SK-N-SH treated with all-trans-retinoic acid at 6 μM for 48 hours (cell line): ENCODE data around the gene CLVS2.

Experiments
- ATAC-seq: fragments of 200-7000 bp; cut with Tn5 transposase; 3 replicates; pipeline ENCODE4 v1.9.1; 2020; ENCODE audit warnings: mild to moderate bottlenecking, moderate library complexity
- ARNTL ChIP-seq: fragments of 450-650 bp; formaldehyde crosslinking; IDR thresholded peaks from 2 replicates; pipeline ENCODE4 v1.5.0; 2020; ENCODE audit warnings: low read depth, mild to moderate bottlenecking, moderate library complexity, borderline replicate concordance
- BACH2 ChIP-seq: fragments of 250-450 bp; sonication (Bioruptor Pico); IDR thresholded peaks from 2 replicates; pipeline ENCODE4 v1.9.0; 2021; ENCODE audit warnings: mild to moderate bottlenecking, borderline replicate concordance
- ESRRG ChIP-seq: fragments of 250-450 bp; sonication (Bioruptor Pico); IDR thresholded peaks from 2 replicates; pipeline ENCODE4 v1.6.1; 2021; ENCODE audit warnings: mild to moderate bottlenecking
- GLIS3 ChIP-seq: fragments of 250-450 bp; sonication (Bioruptor Pico); IDR thresholded peaks from 2 replicates; pipeline ENCODE4 v1.5.0; 2020; ENCODE audit warnings: mild to moderate bottlenecking, moderate library complexity
- ISL1 ChIP-seq: fragments of 250-450 bp; sonication (Bioruptor Pico); IDR thresholded peaks from 2 replicates; pipeline ENCODE4 v2.1.2; 2022; ENCODE audit warnings: mild to moderate bottlenecking, moderate library complexity
- OSR1 ChIP-seq: fragments of 250-450 bp; sonication (Bioruptor Pico); IDR thresholded peaks from 2 replicates; pipeline ENCODE4 v1.8.0; 2022; ENCODE audit warnings: moderate library complexity, mild to moderate bottlenecking, inconsistent platforms
- PPARA ChIP-seq: fragments of 250-450 bp; sonication (Bioruptor Pico); IDR thresholded peaks from 2 replicates; pipeline ENCODE4 v1.5.0; 2020; ENCODE audit warnings: mild to moderate bottlenecking, borderline replicate concordance
- RARB ChIP-seq: fragments of 250-450 bp; sonication (Bioruptor Pico); IDR thresholded peaks from 2 replicates; pipeline ENCODE4 v1.8.0; 2021; ENCODE audit warnings: mild to moderate bottlenecking, moderate library complexity
- SNAI2 ChIP-seq: fragments of 250-450 bp; sonication (Bioruptor Pico); IDR thresholded peaks from 2 replicates; pipeline ENCODE4 v1.5.0; 2020; ENCODE audit warnings: mild to moderate bottlenecking, moderate library complexity
- TCF4 ChIP-seq: fragments of 250-450 bp; sonication (Bioruptor Pico); IDR thresholded peaks from 2 replicates; pipeline ENCODE4 v1.8.0; 2021; ENCODE audit warnings: mild to moderate bottlenecking, moderate library complexity, borderline replicate concordance
- TOX ChIP-seq: fragments of 250-450 bp; sonication (Bioruptor Pico); IDR thresholded peaks from 2 replicates; pipeline ENCODE4 v1.8.0; 2021; ENCODE audit warnings: mild to moderate bottlenecking, moderate library complexity, borderline replicate concordance
- TSHZ2 ChIP-seq: fragments of 250-450 bp; sonication (Bioruptor Pico); IDR thresholded peaks from 2 replicates; pipeline ENCODE4 v1.5.0; 2020; ENCODE audit warnings: mild to moderate bottlenecking, moderate library complexity
- ZFP3 ChIP-seq: fragments of 250-450 bp; sonication (Bioruptor Pico); IDR thresholded peaks from 2 replicates; pipeline ENCODE4 v1.5.0; 2020; ENCODE audit warnings: mild to moderate bottlenecking, moderate library complexity
- ZFP30 ChIP-seq: fragments of 450-650 bp; formaldehyde crosslinking; IDR thresholded peaks from 2 replicates; pipeline ENCODE4 v1.5.0; 2022; ENCODE audit warnings: mild to moderate bottlenecking, moderate library complexity
- ZNF565 ChIP-seq: fragments of 450-650 bp; formaldehyde crosslinking; conservative IDR thresholded peaks from 2 replicates; pipeline ENCODE4 v1.5.0; 2020; ENCODE audit warnings: low read depth, mild to moderate bottlenecking, moderate library complexity
- ZNF70 ChIP-seq: fragments of 450-650 bp; formaldehyde crosslinking; IDR thresholded peaks from 2 replicates; pipeline ENCODE4 v1.5.0; 2020; ENCODE audit warnings: mild to moderate bottlenecking, moderate library complexity
- ZNF8 ChIP-seq: fragments of 450-650 bp; formaldehyde crosslinking; IDR thresholded peaks from 2 replicates; pipeline ENCODE4 v1.5.0; 2020; ENCODE audit warnings: mild to moderate bottlenecking, moderate library complexity
- TF ChIP-seq, protein P1 (sequence below): fragments of 250-450 bp; sonication (Bioruptor Pico); IDR thresholded peaks from 2 replicates; pipeline ENCODE4 v1.5.1; 2021; ENCODE audit warnings: mild to moderate bottlenecking, moderate library complexity
- TF ChIP-seq, protein P2 (sequence below): fragments of 250-450 bp; sonication (Bioruptor Pico); IDR thresholded peaks from 2 replicates; pipeline ENCODE4 v1.8.0; 2020; ENCODE audit warnings: mild to moderate bottlenecking, moderate library complexity, borderline replicate concordance
- TF ChIP-seq, protein P3 (sequence below): fragments of 250-450 bp; sonication (Bioruptor Pico); IDR thresholded peaks from 2 replicates; pipeline ENCODE4 v1.5.1; 2020; ENCODE audit warnings: low read depth, mild to moderate bottlenecking, moderate library complexity
- TF ChIP-seq, protein P4 (sequence below): fragments of 250-450 bp; sonication (Bioruptor Pico); IDR thresholded peaks from 2 replicates; pipeline ENCODE4 v1.8.0; 2021; ENCODE audit warnings: low read depth, mild to moderate bottlenecking, moderate library complexity, borderline replicate concordance

Gene CLVS2

GRCh38 chr6:122953766-122954165 is 42.3 kb upstream of the CLVS2 start:
- no peak for TF ChIP-seq GLIS3 (CRISPR knock-in tag)
- no peak for TF ChIP-seq OSR1 (CRISPR knock-in tag)
- no peak for TF ChIP-seq ISL1 (CRISPR knock-in tag)
- no peak for TF ChIP-seq BACH2 (CRISPR knock-in tag)
- TF ChIP-seq RARB (CRISPR knock-in tag), result no peak
- TF ChIP-seq SNAI2, result no peak
- TF ChIP-seq TCF4, result no peak
- TF ChIP-seq ZNF8, result no peak
- no peak for TF ChIP-seq ZFP3 (CRISPR knock-in tag)
- no peak for TF ChIP-seq ZFP30 (CRISPR knock-in tag)
- TF ChIP-seq TSHZ2 (CRISPR knock-in tag), result no peak
- TF ChIP-seq ZNF70 (CRISPR knock-in tag), result no peak
- TF ChIP-seq ARNTL, result no peak
- TF ChIP-seq, protein P1, sequence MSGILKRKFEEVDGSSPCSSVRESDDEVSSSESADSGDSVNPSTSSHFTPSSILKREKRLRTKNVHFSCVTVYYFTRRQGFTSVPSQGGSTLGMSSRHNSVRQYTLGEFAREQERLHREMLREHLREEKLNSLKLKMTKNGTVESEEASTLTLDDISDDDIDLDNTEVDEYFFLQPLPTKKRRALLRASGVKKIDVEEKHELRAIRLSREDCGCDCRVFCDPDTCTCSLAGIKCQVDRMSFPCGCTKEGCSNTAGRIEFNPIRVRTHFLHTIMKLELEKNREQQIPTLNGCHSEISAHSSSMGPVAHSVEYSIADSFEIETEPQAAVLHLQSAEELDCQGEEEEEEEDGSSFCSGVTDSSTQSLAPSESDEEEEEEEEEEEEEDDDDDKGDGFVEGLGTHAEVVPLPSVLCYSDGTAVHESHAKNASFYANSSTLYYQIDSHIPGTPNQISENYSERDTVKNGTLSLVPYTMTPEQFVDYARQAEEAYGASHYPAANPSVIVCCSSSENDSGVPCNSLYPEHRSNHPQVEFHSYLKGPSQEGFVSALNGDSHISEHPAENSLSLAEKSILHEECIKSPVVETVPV (CRISPR knock-in tag), result no peak
- TF ChIP-seq, all 23 proteins: peak for 0
- ATAC-seq, result no peak

- TF ChIP-seq, protein P2, sequence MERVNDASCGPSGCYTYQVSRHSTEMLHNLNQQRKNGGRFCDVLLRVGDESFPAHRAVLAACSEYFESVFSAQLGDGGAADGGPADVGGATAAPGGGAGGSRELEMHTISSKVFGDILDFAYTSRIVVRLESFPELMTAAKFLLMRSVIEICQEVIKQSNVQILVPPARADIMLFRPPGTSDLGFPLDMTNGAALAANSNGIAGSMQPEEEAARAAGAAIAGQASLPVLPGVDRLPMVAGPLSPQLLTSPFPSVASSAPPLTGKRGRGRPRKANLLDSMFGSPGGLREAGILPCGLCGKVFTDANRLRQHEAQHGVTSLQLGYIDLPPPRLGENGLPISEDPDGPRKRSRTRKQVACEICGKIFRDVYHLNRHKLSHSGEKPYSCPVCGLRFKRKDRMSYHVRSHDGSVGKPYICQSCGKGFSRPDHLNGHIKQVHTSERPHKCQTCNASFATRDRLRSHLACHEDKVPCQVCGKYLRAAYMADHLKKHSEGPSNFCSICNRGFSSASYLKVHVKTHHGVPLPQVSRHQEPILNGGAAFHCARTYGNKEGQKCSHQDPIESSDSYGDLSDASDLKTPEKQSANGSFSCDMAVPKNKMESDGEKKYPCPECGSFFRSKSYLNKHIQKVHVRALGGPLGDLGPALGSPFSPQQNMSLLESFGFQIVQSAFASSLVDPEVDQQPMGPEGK (CRISPR knock-in tag), result no peak
- no peak for TF ChIP-seq ZNF8
- TF ChIP-seq ZNF70 (CRISPR knock-in tag), result no peak
- TF ChIP-seq TSHZ2 (CRISPR knock-in tag), result no peak
- TF ChIP-seq TCF4, result no peak
- no peak for TF ChIP-seq TOX (CRISPR knock-in tag)
- TF ChIP-seq, protein P1 (CRISPR knock-in tag), result no peak
- no peak for TF ChIP-seq SNAI2
- no peak for TF ChIP-seq ZFP3 (CRISPR knock-in tag)
- no peak for TF ChIP-seq ESRRG (CRISPR knock-in tag)
- no peak for TF ChIP-seq ZNF565 (CRISPR knock-in tag)
- TF ChIP-seq, protein P3, sequence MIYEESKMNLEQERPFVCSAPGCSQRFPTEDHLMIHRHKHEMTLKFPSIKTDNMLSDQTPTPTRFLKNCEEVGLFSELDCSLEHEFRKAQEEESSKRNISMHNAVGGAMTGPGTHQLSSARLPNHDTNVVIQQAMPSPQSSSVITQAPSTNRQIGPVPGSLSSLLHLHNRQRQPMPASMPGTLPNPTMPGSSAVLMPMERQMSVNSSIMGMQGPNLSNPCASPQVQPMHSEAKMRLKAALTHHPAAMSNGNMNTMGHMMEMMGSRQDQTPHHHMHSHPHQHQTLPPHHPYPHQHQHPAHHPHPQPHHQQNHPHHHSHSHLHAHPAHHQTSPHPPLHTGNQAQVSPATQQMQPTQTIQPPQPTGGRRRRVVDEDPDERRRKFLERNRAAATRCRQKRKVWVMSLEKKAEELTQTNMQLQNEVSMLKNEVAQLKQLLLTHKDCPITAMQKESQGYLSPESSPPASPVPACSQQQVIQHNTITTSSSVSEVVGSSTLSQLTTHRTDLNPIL, result no peak
- no peak for TF ChIP-seq ARNTL
- TF ChIP-seq, protein P4, sequence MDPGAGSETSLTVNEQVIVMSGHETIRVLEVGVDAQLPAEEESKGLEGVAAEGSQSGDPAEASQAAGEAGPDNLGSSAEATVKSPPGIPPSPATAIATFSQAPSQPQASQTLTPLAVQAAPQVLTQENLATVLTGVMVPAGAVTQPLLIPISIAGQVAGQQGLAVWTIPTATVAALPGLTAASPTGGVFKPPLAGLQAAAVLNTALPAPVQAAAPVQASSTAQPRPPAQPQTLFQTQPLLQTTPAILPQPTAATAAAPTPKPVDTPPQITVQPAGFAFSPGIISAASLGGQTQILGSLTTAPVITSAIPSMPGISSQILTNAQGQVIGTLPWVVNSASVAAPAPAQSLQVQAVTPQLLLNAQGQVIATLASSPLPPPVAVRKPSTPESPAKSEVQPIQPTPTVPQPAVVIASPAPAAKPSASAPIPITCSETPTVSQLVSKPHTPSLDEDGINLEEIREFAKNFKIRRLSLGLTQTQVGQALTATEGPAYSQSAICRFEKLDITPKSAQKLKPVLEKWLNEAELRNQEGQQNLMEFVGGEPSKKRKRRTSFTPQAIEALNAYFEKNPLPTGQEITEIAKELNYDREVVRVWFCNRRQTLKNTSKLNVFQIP, result no peak
- TF ChIP-seq GLIS3 (CRISPR knock-in tag), result no peak
- no peak for TF ChIP-seq OSR1 (CRISPR knock-in tag)
- TF ChIP-seq BACH2 (CRISPR knock-in tag), result no peak
- TF ChIP-seq PPARA (CRISPR knock-in tag), result no peak
- no peak for ATAC-seq
These were observed 39.7 kb upstream of the CLVS2 start for GRCh38 chr6:122956376-122956775.
